Panc1 (cell line): ENCODE measurements around the gene NR2C1.

ENCODE experiments used
- POLR2AphosphoS5 ChIP-seq: IDR thresholded peaks from 2 replicates; pipeline ENCODE4 v1.6.1; 2012; ENCODE audit warnings: mild to moderate bottlenecking, low read depth, low read length, moderate library complexity
- TF ChIP-seq, protein P1 (sequence below): fragments of 450-650 bp; IDR thresholded peaks from 2 replicates; pipeline ENCODE4 v1.5.1; 2017; ENCODE audit warnings: mild to moderate bottlenecking

DNA sequence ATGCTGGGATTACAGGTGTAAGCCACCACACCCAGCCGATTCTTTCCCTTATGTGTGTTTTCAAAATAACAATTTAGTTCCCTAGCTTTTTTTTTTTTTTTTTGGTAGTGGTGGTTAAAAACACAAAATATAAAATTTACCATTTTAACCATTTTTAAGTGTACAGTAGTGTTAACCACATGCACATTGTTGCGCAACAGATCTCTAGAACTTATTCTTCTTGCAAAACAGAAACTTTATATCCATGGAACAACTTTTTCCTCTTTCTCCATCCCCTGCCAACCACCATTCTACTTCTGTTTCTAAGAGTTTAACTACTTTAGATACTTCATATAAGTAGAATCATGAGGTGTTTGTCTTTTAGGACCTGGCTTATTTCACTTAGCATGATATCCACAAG, 68.8 kb downstream of the NR2C1 start:
- TF ChIP-seq, protein P1, sequence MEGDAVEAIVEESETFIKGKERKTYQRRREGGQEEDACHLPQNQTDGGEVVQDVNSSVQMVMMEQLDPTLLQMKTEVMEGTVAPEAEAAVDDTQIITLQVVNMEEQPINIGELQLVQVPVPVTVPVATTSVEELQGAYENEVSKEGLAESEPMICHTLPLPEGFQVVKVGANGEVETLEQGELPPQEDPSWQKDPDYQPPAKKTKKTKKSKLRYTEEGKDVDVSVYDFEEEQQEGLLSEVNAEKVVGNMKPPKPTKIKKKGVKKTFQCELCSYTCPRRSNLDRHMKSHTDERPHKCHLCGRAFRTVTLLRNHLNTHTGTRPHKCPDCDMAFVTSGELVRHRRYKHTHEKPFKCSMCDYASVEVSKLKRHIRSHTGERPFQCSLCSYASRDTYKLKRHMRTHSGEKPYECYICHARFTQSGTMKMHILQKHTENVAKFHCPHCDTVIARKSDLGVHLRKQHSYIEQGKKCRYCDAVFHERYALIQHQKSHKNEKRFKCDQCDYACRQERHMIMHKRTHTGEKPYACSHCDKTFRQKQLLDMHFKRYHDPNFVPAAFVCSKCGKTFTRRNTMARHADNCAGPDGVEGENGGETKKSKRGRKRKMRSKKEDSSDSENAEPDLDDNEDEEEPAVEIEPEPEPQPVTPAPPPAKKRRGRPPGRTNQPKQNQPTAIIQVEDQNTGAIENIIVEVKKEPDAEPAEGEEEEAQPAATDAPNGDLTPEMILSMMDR: no peak
- TF ChIP-seq POLR2AphosphoS5: no peak
